GM23248 (cell line): ENCODE data around the gene CDH10. TPM values are rescaled to one million over a fixed set of nuclear protein-coding genes. Genes with fewer than 3 reads are reported as not detected.

Experiments used
- DNase-seq: peaks from one replicate; pipeline ENCODE4 v3.0.0-alpha.2; 2015
- H2AFZ ChIP-seq: fragments of 200-600 bp; sonication (generic); 2 replicates; pipeline ENCODE4 v1.6.1; 2016; ENCODE audit warnings: antibody characterized with exemption
- H3F3A ChIP-seq: fragments of 200-600 bp; sonication (generic); 2 replicates; pipeline ENCODE4 v1.6.1; 2016; ENCODE audit warnings: mild to moderate bottlenecking, antibody characterized with exemption, mixed run types; ENCODE audit not compliant: insufficient read depth
- H3K27ac ChIP-seq: fragments of 200-600 bp; sonication (generic); 2 replicates; pipeline ENCODE4 v1.5.1; 2016; ENCODE audit warnings: mild to moderate bottlenecking
- H3K27me3 ChIP-seq: fragments of 200-600 bp; sonication (generic); replicated peaks from 2 replicates; pipeline ENCODE4 v1.6.1; 2016; ENCODE audit warnings: mild to moderate bottlenecking; ENCODE audit not compliant: insufficient read depth
- H3K36me3 ChIP-seq: fragments of 200-600 bp; sonication (generic); 2 replicates; pipeline ENCODE4 v1.6.1; 2016; ENCODE audit warnings: low read depth, mild to moderate bottlenecking
- H3K4me1 ChIP-seq: fragments of 200-600 bp; sonication (generic); 2 replicates; pipeline ENCODE4 v1.6.1; 2016; ENCODE audit warnings: mild to moderate bottlenecking; ENCODE audit not compliant: insufficient read depth
- H3K4me2 ChIP-seq: fragments of 200-600 bp; sonication (generic); one replicate; pipeline ENCODE4 v1.6.1; 2016; ENCODE audit warnings: mild to moderate bottlenecking; ENCODE audit not compliant: unreplicated experiment
- H3K4me3 ChIP-seq: fragments of 200-600 bp; sonication (generic); 2 replicates; pipeline ENCODE4 v1.5.1; 2016; ENCODE audit warnings: mild to moderate bottlenecking
- H3K79me2 ChIP-seq: fragments of 200-600 bp; sonication (generic); 2 replicates; pipeline ENCODE4 v1.6.1; 2016; ENCODE audit warnings: mild to moderate bottlenecking; ENCODE audit not compliant: insufficient read depth
- H3K9ac ChIP-seq: fragments of 200-600 bp; sonication (generic); 2 replicates; pipeline ENCODE4 v1.6.1; 2016; ENCODE audit warnings: mild to moderate bottlenecking
- H3K9me2 ChIP-seq: fragments of 200-600 bp; sonication (generic); 2 replicates; pipeline ENCODE4 v1.6.1; 2016; ENCODE audit warnings: mixed run types, mild to moderate bottlenecking, moderate library complexity; ENCODE audit not compliant: insufficient read depth
- H3K9me3 ChIP-seq: fragments of 200-600 bp; sonication (generic); one replicate; pipeline ENCODE4 v1.6.1; 2017; ENCODE audit warnings: low read depth
- H4K20me1 ChIP-seq: fragments of 200-600 bp; sonication (generic); 2 replicates; pipeline ENCODE4 v1.6.0; 2016; ENCODE audit not compliant: insufficient read depth
- EZH2 ChIP-seq: fragments of 200-600 bp; sonication (generic); IDR thresholded peaks from 2 replicates; pipeline ENCODE4 v1.6.1; 2018; ENCODE audit warnings: antibody characterized with exemption, mild to moderate bottlenecking; ENCODE audit not compliant: insufficient read depth, poor library complexity, severe bottlenecking
- EZH2phosphoT487 ChIP-seq: fragments of 200-600 bp; sonication (generic); IDR thresholded peaks from 2 replicates; pipeline ENCODE4 v1.6.1; 2018; ENCODE audit warnings: antibody characterized with exemption, moderate library complexity, mild to moderate bottlenecking, low read depth; ENCODE audit not compliant: insufficient read depth
- WGBS, 2 experiments: methylation state at CpG; one replicate each; pipeline ENCODE4 v1.1.6; 2015 to 2017; ENCODE audit warnings: low lambda C conversion rate in 2 of 2, low coverage in 1 of 2; ENCODE audit errors: missing lambda C conversion rate in 2 of 2; 5-methylcytosine and 5-hydroxymethylcytosine counted together
- in situ Hi-C: fragments of 300-500 bp; cut with MboI; formaldehyde crosslinking; loops from 2 replicates; pipeline ENCODE4 v1.15.0; 2020
- polyA plus RNA-seq: library from polyadenylated mRNA; unstranded; fragments of >200 nt; fragmentation: Nextera tagmentation; extraction: Ambion mirVana; gene quantifications from 2 replicates; pipeline ENCODE4 v1.2.1, GENCODE V29; 2016
- total RNA-seq: library from RNA; depleted of rRNA; stranded (reverse); fragments of >200 nt; shearing (Covaris generic); gene quantifications from 2 replicates; pipeline ENCODE4 v1.2.3, GENCODE V29; 2014

Gene CDH10
- total and polyA plus RNA-seq, 2 experiments from 2014 or later, result 2.1 to 5.7 TPM

DNA sequence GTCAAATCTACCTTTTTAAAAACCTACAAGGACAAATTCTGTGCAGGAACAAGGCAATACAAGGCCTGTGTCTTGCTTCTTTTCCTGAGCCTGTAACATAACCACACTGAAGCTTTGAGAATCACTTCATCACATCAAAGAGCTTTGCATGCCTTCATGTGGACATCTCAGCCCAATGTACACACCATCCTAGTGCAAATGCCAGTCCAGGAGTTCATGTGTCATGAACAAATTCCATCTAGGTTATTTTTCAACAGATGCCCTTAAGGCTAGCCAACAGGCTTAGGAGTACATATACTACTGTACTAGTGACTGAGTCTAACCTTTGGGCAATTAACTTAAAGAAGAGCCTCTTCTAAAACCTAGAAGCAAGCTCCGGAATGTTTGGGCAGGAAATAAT lies 106.4 kb downstream of the CDH10 start:
- H4K20me1 ChIP-seq, result no peaks in the 10 kb centered on the region
- no peaks in the 10 kb centered on the region for H3K27me3 ChIP-seq
- no peak overlapping the region for H3K9ac ChIP-seq
- H3K36me3 ChIP-seq, result no peaks in the 10 kb centered on the region
- H3K79me2 ChIP-seq, result no peaks in the 10 kb centered on the region
- 68 to 77% methylated on average over 1 of the region's 1 CpG for WGBS, 2 experiments
- no peaks in the 10 kb centered on the region for H3F3A ChIP-seq
- no peaks in the 10 kb centered on the region for H3K4me1 ChIP-seq
- in situ Hi-C loops, result no loop called here
- no peak for DNase-seq
- TF ChIP-seq EZH2phosphoT487 (no peak), EZH2 (no peak)
- no peaks in the 10 kb centered on the region for H3K9me2 ChIP-seq
- no peak overlapping the region for H3K27ac ChIP-seq
- H3K4me3 ChIP-seq, result no peak overlapping the region
- no peak overlapping the region for H3K4me2 ChIP-seq
- no peaks in the 10 kb centered on the region for H3K9me3 ChIP-seq
- no peak overlapping the region for H2AFZ ChIP-seq

DNA sequence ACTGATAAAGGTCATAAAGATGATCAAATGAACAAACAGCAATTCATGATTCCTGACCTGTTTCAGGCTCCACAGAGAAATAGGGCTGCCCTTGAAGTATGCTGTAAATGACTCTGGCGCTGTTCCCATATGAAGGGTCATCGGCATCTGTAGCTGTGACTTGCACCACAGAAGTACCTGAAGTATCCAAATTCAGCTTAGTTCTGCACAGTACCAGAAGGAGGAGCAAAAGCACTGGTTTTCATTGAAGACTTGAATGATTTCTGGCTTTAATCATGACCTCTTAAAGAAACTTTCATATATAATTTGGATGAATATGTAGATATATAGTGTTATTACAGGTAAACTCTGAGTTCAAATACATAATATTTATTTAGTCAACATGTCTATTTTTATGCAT lies 109.1 kb downstream of the CDH10 start:
- Histone ChIP-seq H2AFZ (no peak overlapping the region), H3K27ac (no peak overlapping the region), H4K20me1 (no peaks in the 10 kb centered on the region), H3K36me3 (no peaks in the 10 kb centered on the region), H3F3A (no peaks in the 10 kb centered on the region), H3K27me3 (no peaks in the 10 kb centered on the region), H3K9me2 (no peaks in the 10 kb centered on the region), H3K4me1 (no peaks in the 10 kb centered on the region), H3K4me2 (no peak overlapping the region), H3K4me3 (no peak overlapping the region), H3K79me2 (no peaks in the 10 kb centered on the region), H3K9me3 (no peaks in the 10 kb centered on the region), H3K9ac (no peak overlapping the region)
- WGBS, 2 experiments, result 86 to 91% methylated on average over 2 of the region's 2 CpGs
- in situ Hi-C loops, result no loop called here
- DNase-seq, result no peak
- TF ChIP-seq EZH2phosphoT487 (no peak), EZH2 (no peak)

DNA sequence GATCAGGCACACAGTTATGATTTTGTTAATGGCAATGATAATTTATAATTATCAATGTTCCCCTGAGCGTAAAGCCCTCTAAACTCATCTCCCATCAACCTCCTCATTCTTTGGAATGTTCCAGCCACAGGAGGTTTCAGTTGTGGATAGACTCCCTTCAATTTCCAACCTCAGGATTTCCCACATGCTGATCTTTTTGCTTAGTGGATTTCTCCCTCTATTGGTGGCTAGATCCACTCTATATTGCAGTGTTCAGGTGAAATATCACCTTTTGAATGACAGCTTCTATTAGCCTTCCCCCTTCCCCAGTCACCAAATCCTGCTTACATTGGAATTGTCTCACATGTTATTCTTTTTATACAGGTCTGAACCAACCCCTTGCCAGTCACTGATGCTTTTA lies 113.9 kb downstream of the CDH10 start:
- TF ChIP-seq EZH2phosphoT487, result no peak
- WGBS, 2 experiments, result 52 to 55% methylated on average over 1 of the region's 1 CpG
- in situ Hi-C loops, result no loop called here
- Histone ChIP-seq H3K9me3 (no peaks in the 10 kb centered on the region), H4K20me1 (no peaks in the 10 kb centered on the region), H3F3A (no peaks in the 10 kb centered on the region), H3K9me2 (no peaks in the 10 kb centered on the region), H3K9ac (no peak overlapping the region), H2AFZ (no peak overlapping the region), H3K4me2 (no peak overlapping the region), H3K79me2 (no peaks in the 10 kb centered on the region), H3K27me3 (no peaks in the 10 kb centered on the region), H3K4me3 (no peak overlapping the region), H3K27ac (no peak overlapping the region), H3K36me3 (no peaks in the 10 kb centered on the region), H3K4me1 (no peaks in the 10 kb centered on the region)
- no peak for DNase-seq

DNA sequence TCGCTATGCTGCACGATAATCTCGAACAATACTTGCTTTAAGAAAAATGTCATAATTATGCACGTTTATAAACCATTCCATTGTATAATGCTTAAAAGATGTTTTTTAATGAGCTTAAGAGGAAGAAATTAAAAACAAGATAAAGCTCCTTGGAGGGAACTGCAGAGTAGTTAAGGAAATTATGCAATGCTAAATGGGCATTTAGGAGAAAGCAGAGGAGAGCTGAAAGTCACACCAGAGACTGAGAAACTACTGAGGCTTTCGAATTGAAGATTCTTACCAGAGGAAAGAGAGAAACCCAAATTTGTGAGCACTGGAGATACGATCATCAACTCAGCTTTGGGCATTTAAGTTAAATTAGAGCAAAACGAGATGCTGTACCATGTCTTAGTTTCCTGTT lies 119.4 kb downstream of the CDH10 start:
- Histone ChIP-seq H3K4me2 (no peak overlapping the region), H3K4me1 (no peaks in the 10 kb centered on the region), H3K27me3 (no peaks in the 10 kb centered on the region), H2AFZ (no peak overlapping the region), H3K4me3 (no peak overlapping the region), H3K9me2 (no peaks in the 10 kb centered on the region), H3K27ac (no peak overlapping the region), H3K79me2 (no peaks in the 10 kb centered on the region), H3K9me3 (no peaks in the 10 kb centered on the region), H3K9ac (no peak overlapping the region), H3F3A (no peaks in the 10 kb centered on the region), H4K20me1 (no peaks in the 10 kb centered on the region), H3K36me3 (no peaks in the 10 kb centered on the region)
- DNase-seq, result no peak
- 46 to 47% methylated on average over 7 of the region's 7 CpGs for WGBS, 2 experiments
- TF ChIP-seq EZH2 (no peak), EZH2phosphoT487 (no peak)
- in situ Hi-C loops, result no loop called here

DNA sequence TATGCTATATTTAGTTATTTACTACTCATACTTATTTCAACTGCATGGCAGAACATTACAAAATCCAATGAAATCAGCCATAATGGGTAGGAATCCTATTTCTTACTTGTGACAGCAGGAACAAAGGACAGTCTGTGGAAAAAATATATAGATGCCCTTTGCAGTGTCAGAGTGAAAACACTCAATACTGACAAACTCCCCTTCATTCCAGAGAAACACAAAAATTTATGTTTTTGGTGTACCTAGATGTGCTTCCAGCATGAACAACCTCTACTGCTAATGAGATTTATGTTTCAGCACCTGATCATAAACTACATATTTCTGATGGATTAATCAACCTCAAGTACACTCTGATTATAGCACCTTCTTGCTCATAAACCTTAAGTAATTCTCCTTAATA lies 132.4 kb downstream of the CDH10 start:
- DNase-seq, result no peak
- in situ Hi-C loops, result no loop called here

More for the DNA sequence above, 132.4 kb downstream of the CDH10 start:
- Histone ChIP-seq H3K4me2 (no peak overlapping the region), H3K4me1 (no peaks in the 10 kb centered on the region), H3K36me3 (no peaks in the 10 kb centered on the region), H2AFZ (no peak overlapping the region), H3K27ac (no peak overlapping the region), H3K9ac (no peak overlapping the region), H3K9me3 (no peaks in the 10 kb centered on the region), H3K27me3 (no peaks in the 10 kb centered on the region), H3K9me2 (no peaks in the 10 kb centered on the region), H3K4me3 (no peak overlapping the region), H3F3A (no peaks in the 10 kb centered on the region), H3K79me2 (no peaks in the 10 kb centered on the region), H4K20me1 (no peaks in the 10 kb centered on the region)
- no peak for TF ChIP-seq EZH2
- TF ChIP-seq EZH2phosphoT487, result no peak
